ENCODE data around the gene ZNF441.

ZNF441 gene

DNA sequence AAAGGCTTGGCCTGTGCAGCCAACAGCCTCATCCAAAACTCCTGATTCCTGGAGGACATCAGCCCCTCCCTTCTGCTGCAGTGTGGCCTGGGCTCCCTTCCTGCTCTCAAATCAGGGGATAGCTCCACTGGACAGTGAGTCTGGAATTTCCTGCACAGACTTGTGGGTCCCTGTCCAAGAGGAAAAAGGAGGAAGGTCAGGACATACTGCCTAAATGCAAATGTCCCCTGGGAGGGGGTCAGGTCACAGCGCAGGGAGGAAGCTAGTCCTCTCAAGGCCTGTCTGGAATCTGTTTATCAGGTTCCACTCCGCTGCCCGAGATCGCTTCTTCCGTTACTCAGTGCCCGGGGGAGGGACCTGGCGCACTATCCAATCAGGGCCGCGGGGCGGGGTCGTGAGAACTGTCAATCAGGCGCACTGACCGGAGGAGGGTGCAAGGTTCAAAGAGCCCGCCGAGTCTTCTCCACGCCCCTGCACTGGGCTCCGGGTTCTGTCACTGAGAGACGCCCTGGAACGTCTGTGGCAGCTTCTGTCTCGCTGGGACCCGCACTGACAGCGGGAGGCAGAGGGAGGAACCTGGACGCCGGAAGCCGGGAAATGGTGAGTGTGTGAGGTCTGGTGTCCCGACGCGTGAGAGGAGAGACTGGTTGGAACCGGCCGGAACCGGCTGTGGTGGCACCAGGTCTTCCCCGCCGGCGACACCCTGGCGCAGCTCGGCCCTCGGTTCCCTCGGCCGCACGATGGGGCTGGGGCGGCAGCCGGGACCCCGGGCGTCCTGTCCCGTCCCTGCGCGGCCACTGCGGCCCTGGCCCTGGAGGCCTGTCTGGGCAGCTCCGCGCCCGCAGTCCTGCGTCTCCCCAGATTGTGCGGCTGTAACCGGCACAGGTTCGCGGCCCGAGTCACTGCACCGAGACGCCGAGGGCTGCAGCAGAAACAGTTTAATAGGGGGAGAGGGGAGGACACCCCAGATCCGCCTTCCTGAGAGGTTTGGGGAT, at the start of gene ZNF441:
Gene ZNF441, plus strand, starts transcription at position 404 of the 995 bp plus-strand sequence. Its CDS starts 194 bp downstream, at position 598.
- Mint-ChIP-seq H3K9me3 (peaks cover 75% of the 10 kb centered on the region), H3K4me1 (peaks cover 16% of the 10 kb centered on the region), H3K27me3 (ENCODE audit: low read depth, poor library complexity) (peaks cover 14% of the 10 kb centered on the region), H3K27ac (peak within 1 kb of the TSS; percentile 97), H3K36me3 (ENCODE audit: low read depth) (peaks cover 20% of the 10 kb centered on the region), H3K4me3 (peak within 1 kb of the TSS; percentile 96)
- TF ChIP-seq, protein P1, sequence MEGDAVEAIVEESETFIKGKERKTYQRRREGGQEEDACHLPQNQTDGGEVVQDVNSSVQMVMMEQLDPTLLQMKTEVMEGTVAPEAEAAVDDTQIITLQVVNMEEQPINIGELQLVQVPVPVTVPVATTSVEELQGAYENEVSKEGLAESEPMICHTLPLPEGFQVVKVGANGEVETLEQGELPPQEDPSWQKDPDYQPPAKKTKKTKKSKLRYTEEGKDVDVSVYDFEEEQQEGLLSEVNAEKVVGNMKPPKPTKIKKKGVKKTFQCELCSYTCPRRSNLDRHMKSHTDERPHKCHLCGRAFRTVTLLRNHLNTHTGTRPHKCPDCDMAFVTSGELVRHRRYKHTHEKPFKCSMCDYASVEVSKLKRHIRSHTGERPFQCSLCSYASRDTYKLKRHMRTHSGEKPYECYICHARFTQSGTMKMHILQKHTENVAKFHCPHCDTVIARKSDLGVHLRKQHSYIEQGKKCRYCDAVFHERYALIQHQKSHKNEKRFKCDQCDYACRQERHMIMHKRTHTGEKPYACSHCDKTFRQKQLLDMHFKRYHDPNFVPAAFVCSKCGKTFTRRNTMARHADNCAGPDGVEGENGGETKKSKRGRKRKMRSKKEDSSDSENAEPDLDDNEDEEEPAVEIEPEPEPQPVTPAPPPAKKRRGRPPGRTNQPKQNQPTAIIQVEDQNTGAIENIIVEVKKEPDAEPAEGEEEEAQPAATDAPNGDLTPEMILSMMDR (IDR thresholded peaks at IDR 0.05), result no peak
- DNase-seq, result peak; percentile 97

DNA sequence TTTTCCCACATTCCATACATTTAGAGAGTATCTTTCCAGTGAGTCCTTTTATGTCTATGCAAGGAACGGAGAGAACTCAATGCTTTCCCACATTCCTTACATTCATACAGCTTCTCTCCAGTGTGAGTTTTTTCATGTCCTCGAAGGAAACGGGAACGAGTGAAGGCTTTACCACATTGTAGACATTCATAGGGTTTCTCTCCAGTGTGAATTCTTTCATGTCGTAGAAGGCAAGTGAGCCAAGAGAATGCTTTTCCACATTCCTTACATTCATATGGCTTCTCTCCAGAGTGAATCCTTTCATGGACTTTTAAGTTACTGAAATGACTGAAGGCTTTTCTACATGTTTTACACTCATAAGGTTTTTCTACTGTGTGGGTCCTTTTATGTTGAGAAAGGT, 45.1 kb upstream of the ZNF441 start:
- Mint-ChIP-seq H3K27me3 (ENCODE audit: low read depth, poor library complexity) (no peaks in the 10 kb centered on the region), H3K4me3 (no peak overlapping the region), H3K4me1 (no peaks in the 10 kb centered on the region), H3K27ac (no peak overlapping the region), H3K9me3 (peaks cover 85% of the 10 kb centered on the region), H3K36me3 (ENCODE audit: low read depth) (peaks cover 80% of the 10 kb centered on the region)
- TF ChIP-seq, protein P1 (IDR thresholded peaks at IDR 0.05), result no peak
- DNase-seq, result no peak

DNA sequence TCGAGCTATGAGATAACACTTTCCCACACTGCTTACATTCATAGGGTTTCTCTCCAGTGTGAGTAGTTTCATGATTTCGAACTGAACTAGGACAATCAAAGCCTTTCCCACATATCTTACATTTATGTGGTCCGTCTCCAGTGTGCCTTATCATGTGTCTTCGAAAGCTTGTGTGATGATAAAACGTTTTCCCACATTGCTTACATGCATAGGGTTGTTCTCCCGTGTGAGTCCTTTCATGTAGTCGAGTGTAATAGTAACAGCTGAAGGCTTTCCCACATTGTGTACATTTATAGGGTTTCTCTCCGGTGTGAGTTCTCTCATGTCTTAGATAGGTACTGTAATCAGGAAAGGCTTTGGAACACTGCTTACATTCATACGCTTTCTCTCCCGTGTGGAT, 44.4 kb upstream of the ZNF441 start:
- no peak overlapping the region for H3K4me3 Mint-ChIP-seq
- H3K27ac Mint-ChIP-seq, result no peak overlapping the region
- no peaks in the 10 kb centered on the region for H3K27me3 Mint-ChIP-seq (ENCODE audit: low read depth, poor library complexity)
- no peaks in the 10 kb centered on the region for H3K4me1 Mint-ChIP-seq
- H3K36me3 Mint-ChIP-seq (ENCODE audit: low read depth), result peaks cover 85% of the 10 kb centered on the region
- TF ChIP-seq, protein P1 (IDR thresholded peaks at IDR 0.05), result no peak
- H3K9me3 Mint-ChIP-seq, result peaks cover 85% of the 10 kb centered on the region
- no peak for DNase-seq

DNA sequence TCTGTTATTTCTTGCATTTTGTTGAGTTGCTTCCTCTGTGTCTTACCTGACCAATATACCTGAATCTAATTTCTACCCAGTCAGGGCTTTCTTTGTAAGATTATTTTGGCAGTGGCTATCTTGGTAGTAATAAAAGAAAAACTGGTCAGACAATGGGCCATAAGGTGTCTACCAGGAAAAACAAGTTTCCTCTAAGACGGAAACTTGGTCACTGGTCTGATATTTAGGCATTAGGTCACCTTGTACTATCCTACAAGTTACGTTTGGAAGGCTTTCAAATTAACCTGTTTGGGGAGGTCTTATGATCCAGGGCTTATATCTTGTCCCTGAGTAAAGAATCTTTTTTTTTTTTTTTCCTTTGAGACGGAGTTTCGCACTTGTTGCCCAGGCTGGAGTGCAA, 37.2 kb upstream of the ZNF441 start:
- Mint-ChIP-seq H3K9me3 (peaks cover 81% of the 10 kb centered on the region), H3K27ac (no peak overlapping the region), H3K4me3 (no peak overlapping the region), H3K27me3 (ENCODE audit: low read depth, poor library complexity) (no peaks in the 10 kb centered on the region), H3K4me1 (no peaks in the 10 kb centered on the region), H3K36me3 (ENCODE audit: low read depth) (peaks cover 96% of the 10 kb centered on the region)
- TF ChIP-seq, protein P1 (IDR thresholded peaks at IDR 0.05), result no peak
- no peak for DNase-seq

DNA sequence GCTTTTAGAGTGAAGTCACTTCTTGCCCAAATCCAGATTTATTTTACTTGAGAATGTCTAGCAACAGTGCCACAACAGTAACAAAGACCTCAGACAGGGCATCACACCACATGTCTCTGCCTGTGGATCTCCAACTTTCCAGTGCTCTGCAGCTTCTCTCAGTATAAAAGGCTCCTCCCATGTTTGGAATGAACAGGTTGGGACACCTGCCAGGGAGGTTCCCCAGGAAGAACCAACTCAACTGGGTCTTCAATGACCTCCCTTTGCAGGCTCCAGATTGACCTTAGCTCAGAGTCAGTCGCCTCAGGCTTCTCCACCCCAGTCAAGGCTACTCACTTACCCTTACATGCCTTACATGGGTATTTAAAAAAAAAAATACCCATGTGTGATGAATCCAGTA, 31.4 kb upstream of the ZNF441 start:
- peaks cover 28% of the 10 kb centered on the region for H3K4me1 Mint-ChIP-seq
- H3K36me3 Mint-ChIP-seq (ENCODE audit: low read depth), result peaks cover 55% of the 10 kb centered on the region
- H3K27me3 Mint-ChIP-seq (ENCODE audit: low read depth, poor library complexity), result peaks cover 2% of the 10 kb centered on the region
- no peak overlapping the region for H3K27ac Mint-ChIP-seq
- peaks cover 36% of the 10 kb centered on the region for H3K9me3 Mint-ChIP-seq
- no peak for DNase-seq
- TF ChIP-seq, protein P1 (IDR thresholded peaks at IDR 0.05), result no peak
- H3K4me3 Mint-ChIP-seq, result no peak overlapping the region
